ENCODE measurements around the gene OGFOD3.
"Not testable (repeated sequence)": the region's sequence is repeated elsewhere in the genome, so short reads cannot be mapped to it uniquely, and the experiment has no call there.

The OGFOD3 gene

DNA sequence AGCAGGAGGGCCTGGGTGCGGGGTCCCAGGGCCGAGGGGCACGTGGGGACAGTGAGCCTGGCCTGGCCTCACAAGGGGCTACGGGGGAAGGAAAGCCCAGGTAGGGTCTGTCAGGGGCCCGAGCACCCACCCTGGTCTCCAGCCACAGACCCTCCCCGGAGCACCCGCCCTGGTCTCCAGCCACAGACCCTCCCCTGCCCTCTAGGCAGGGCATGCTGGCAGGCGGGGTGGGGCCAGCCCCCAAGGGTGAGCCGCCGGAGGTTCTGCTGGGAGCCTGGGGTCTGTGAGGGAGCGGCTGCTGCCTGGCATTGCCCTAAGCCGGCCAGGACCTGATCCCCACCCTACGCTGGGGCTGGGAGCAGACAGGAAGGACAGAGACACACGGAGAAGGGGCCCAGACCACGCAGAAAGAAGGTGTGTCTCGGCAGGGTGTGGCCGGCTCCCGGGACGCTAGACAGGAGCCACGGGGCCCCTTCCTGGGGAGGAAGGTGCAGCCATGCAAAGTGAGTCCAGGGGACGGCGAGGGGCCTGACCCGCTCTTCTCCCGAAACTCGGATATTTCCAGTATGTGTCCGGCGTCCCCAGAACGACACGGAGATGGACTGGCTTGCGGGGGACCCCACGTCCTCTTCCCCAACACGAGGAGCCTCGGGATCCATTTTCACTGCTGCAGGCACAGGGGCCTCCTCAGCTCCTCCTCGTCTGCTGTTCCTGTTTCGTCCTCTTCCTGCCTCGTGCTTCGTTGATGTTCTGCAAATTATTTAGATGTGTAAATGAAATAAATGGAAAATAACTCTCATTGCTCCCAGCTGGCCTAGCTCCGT is 31.3 kb downstream of the OGFOD3 start:
- no peak for DNase-seq

DNA sequence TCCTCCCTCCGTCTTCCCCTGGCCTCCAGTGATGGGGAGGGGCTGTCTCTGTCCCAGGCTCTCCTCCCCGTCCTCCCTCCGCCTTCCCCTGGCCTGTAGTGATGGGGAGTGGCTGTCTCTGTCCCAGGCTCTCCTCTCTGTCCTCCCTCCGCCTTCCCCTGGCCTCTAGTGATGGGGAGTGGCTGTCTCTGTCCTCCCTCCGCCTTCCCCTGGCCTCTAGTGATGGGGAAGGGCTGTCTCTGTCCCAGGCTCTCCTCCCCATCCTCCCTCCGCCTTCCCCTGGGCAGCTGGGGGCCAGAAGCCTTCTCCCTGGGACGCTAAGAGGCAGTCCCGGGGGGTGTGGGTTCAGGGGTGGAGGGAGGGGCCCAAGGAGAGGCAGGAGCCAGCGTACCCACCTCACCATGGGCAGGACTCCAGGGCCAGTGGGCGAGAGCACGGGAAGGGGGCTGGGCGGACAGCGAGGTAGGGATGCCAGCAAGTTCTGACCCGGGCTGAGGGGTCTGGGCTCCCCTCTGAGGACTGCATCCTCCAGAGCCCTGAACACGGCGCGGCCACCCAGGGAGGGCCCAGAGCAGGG is 32.0 kb downstream of the OGFOD3 start:
- no peak for DNase-seq

DNA sequence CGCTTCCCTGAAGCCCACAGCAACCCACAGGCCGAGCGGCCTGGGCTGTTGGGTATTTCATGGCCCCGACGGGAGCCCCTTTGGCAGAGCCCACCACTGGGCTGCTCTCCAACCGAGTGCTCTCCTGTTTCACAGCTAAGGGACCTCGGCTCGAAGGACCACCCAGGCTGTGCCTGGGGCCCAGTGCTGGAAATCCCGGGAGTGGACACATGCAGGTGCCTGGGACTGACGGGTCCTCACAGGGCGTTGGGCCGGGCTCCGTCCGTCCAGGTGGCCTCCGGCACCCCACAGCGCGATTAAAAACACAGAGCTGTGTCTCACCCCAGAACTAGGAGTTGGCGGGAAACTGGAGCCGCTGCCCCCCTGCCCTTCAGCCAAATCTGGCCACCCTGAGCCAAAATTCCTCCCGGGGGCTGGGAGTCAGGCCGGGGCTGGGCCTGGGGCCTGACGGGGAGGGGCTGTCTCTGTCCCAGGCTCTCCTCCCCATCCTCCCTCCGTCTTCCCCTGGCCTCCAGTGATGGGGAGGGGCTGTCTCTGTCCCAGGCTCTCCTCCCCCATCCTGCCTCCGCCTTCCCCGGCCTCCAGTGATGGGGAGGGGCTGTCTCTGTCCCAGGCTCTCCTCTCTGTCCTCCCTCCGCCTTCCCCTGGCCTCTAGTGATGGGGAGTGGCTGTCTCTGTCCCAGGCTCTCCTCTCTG is 32.7 kb downstream of the OGFOD3 start:
- no peak for DNase-seq

DNA sequence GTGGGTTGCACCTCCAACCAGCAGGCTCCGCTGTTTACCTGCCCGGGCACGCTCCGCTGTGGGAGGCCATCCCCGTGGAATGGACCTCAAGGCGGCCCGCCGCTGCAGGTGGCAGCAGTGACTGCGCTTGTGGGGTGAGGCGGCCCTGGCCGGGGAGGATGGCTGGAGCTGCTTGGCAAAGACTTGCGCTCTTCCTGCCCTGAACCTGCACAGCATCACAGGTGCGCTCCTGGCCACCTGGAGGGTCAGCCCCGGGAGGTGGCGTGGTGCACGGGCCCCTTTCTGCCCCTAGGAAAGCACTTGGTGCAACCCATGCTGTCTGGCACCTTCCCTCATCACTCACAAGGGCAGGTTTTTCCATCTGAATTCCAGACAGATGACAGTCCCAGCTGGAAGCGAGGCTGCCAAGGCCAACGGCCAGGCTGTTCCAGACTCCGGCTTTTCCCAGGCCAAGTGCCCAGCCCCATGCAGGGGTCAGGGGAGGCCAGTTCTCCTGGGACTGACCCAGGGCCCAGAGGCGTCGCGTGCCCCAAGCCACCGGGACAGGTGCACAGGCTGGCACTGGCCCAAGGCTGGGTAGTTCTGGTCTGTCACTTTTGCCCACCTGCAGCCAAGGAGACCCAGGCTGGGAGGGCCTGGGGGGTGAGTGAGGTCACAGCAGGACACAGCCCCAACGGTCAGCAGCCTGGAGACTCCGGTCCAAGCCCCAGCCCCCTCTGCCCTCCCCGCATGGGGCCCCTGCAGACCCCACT is 33.5 kb downstream of the OGFOD3 start:
- DNase-seq = no peak

DNA sequence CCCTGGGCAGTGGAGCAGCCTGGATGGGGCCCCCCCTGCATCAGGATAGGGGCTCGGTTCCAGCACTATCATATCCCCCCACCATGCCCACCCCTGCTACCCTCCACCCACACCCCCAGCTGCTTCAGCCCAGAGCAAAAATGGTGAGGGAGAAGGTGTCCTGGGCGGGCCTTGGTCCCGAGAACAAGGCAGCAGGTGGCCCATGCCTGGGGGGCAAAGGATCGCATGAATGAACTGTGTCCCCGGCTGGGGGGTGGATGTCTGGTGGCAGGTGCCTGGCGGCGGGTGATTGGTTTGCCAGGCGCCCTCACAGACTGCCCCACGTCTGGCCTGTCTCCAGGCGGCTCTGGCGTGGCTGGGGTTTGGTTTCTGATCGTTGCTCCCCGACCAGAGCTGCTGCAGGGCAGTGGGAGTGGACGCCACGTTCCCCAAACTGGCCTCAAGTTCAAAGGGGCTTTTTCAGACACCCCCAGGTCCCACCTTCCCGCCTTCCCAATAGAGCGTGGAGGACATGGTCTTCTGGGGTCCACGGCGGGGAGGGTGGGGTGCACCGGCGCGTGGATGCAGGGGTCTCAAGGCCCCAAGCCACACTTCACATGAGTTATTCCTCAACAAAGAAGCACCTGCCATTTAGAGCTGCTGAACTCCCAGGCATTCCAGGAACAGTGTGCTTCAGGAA is 34.2 kb downstream of the OGFOD3 start:
- no peak for DNase-seq

DNA sequence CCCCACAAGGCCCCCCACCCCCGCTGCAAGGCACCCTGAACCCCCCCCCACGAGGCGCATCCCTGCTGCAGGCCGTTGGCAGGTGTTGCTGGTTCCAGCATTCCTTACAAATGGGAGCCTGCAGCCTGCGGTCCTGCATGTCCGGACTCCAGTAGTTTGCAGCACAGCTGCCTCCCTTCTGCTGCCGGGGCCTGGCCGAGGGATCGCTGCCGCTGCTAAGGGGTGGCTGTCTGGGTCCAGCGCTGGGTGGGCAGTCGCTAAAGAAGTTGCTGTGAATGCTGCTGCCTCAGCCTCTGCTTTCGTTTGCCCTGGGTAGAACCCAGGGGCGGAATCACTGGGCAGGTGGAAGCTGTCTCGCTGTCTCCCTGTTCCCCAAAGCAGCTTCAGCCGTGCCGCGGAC is 35.0 kb downstream of the OGFOD3 start:
- no peak for DNase-seq

DNA sequence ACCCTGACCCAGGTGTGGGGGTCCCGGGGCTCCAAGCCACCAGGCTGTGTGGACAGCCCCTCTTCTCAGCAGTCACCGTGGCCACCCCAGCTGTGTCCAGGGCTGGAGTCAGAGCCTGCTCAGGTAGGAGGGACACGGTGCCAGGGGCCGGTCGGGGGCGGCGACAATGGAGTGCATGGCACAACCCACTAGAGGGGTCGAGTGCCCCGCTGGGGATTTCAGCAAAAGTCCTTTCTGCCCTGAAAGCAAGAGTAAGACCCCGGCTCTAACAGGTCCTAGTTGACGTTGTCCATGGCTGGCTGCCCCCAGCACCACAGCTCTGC is 35.5 kb downstream of the OGFOD3 start:
- no peak for DNase-seq

DNA sequence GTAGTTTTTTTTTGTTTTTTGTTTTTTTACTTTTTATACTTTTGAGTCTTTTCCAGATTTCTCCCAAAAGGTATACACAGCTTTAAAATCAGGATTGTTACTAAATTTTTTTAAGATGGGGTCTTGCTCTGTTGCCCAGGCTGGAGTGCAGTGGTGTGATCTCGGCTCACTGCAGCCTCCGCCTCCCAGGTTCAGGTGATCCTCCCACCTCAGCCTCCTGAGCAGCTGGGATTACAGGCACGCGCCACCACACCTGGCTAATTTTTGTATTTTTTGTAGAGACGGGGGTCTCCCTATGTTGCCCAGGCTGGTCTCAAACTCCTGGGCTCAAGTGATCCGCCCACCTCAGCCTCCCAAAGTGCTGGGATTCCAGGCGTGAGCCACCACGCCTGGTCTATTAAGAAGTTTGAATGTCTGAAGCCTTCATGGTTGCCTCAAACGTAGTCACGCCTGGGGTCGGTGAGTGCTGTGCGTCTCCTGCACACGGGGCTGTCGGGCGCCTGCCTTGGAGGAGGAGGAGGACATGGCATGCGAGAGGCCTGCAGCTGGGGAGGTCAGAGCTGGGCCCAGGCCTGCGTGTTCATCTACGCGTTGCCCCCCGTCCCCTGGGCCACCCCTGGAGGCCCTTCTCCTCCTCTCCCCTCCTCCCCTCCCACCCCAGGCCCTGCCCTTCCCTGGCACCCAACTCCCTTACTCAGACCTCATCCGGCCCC is 36.0 kb downstream of the OGFOD3 start:
- not testable (repeated sequence) for DNase-seq

DNA sequence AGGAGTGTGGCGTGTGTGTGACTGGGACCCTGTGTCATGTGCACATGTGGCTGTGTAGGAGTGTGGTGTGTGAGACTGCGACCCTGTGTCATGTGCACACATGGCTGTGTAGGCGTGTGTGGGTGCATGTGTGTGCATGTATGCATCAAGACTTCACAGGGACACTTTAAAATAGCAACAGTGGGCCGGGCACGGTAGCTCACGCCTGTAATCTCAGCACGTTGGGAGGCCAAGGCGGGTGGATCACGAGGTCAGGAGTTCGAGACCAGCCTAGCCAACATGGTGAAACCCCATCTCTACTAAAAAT is 36.7 kb downstream of the OGFOD3 start:
- not testable (repeated sequence) for DNase-seq

DNA sequence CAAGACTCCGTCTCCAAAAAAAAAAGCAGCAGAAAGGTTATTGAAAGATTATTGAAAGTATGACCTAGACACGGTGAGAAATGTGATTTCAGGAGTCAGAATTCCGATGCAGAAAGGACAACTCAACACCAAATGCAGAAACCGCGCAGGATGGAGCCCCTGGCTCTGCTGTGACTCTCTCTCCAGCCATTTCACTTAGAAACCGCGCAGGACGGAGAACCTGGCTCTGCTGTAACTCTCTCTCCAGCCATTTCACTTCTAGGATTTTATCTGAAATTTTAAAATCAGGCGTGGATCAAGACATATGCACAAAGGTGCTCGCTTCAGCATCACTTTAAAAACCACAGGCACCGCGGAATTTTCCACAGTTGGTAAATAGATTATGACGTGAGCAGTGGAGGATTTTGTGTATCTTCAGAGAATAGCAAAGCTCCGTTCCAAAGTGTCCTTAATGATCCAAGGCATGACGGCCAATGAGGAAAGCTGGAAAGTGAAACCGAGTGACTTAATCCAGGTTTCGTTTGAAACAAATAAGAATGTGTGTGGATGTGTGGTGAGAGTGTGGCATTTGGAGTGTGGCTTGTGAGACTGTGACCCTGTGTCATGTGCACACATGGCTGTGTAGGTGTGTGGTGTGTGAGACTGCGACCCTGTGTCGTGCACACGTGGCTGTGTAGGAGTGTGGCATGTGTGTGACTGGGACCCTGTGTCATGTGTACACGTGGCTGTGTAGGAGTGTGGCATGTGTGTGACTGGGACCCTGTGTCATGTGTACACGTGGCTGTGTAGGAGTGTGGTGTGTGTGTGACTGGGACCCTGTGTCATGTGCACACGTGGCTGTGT is 37.3 kb downstream of the OGFOD3 start:
- no peak for DNase-seq

DNA sequence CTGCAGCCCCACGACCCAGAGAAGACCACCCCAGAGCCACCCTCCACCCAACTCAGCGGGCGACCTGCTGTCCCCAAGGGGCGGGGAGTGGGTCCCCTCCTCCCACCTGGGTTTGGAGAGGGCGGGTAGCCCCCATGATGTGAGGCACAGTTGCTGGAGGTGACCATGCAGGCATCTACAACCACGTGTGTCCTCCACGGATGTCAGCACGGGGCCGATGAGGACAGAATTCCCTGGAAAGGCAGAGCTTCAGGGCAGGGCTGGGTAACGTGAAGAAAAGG is 39.7 kb downstream of the OGFOD3 start:
- DNase-seq = no peak

DNA sequence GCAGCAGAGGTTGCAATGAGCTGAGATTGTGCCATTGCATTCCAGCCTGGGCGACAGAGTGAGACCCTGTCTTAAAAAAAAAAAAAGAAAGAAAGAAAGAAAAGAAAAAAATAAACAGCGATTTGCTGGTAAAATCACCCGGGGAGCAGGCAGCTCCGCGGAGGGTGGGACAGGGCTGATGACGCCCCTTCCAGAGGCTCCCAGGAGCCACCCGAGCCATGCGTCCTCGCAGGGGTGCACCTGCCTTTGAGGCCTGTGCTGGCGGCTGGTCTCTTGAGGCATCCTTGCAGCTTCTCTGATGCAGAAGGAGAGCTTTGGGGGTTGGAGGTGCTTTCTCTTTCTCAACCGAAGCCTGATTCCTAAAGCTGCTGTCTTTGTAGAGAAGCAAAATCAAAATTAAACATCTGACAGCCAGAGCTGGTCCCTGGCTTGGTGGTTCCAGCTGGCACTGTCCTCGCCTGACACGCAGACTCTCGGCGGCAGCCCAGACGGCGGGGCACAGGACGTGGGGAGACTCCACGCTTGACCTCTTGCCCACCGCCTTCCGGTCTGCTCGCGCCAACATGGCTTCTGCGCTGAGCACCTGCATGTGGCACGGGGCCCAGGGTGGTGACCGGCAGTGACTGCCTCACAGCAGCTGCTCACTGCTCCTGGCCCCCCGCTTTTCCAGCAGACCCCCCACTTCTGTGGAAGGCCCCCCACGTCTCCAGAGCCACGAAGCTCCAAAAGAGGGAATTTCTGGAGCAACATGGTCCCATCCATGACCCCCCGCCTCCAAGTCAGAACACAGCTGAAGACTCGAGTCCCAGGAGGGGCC is 40.3 kb downstream of the OGFOD3 start:
- DNase-seq = no peak

DNA sequence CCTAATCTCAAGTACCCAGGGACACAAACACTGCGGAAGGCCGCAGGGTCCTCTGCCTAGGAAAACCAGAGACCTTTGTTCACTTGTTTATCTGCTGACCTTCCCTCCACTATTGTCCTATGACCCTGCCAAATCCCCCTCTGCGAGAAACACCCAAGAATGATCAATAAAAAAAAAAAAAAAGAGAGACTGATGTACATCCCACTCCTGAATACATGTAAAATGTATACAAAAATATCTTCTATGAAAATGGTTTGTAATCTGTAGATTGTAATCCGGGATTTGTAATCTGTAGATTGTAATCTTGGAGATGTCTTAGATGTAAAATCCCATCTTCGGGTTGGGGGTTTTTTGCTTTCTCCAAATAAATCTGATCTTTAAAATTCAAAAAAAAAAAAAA is 41.1 kb downstream of the OGFOD3 start:
- not testable (repeated sequence) for DNase-seq

DNA sequence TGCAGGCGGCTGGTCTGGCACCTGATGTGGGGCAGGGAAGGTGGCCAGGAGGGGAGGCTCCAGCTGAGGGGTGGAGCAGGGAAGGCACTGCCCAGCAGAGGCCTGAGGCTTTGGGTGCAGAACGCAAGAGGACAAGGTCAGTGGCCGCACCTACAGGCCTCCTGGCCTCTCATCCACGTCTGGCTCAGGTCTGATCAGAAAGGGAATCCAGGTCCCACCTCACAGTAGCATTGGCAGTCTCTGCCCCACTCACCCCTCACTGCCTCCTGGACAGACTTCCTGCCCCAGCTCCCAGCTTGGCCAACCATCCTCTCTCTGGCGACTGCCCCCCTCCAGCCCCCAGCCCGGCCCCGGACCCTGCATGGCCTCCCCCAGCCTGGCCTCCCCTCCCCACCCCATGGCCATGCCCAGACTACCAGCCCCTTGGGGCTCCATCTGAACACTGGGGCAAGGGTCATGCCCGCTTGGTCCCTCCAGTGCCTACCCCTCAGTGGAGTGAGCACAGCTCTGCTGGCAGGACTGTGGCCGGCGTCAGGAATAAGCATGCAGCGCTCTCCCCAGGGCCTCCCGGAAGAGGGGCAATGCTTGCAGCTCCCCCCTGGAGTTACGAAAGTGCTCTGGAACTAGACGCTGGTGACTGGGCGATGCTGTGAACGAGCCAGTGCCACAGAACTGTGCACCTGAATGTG is 42.2 kb downstream of the OGFOD3 start:
- DNase-seq = no peak

DNA sequence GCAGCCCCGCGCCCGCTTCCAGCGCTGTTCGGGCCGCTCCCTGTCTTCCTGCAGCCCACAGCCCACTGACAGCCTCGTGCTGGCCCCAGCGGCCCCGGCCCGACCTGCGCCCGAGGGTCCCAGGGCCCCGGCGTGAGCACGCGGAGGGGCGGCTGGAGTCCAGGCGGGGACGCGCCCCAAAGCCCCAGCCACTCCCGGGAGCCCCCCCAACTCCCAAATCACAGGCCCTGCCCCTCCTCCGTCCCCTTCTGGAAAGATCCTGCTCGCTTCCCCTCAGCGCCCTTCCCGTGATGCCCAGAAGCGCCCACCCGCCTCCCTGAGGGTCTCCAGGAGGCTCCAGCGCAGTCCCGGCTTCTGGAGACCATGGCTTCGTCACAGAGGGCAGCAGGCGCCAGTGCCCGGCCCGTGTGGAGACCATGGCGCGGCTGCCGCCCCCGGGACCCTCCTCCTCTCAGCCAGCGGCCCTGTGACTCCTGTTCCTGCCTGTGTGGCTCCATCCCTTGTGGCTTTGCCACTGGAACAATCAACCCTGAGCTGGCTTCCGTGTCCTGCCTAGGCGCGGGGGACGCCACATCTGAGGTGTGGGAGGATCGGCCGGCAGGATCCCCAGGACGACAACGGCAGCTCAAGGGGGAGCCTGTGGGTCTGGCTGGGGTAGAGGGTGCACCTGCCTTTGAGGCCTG is 42.9 kb downstream of the OGFOD3 start:
- no peak for DNase-seq

DNA sequence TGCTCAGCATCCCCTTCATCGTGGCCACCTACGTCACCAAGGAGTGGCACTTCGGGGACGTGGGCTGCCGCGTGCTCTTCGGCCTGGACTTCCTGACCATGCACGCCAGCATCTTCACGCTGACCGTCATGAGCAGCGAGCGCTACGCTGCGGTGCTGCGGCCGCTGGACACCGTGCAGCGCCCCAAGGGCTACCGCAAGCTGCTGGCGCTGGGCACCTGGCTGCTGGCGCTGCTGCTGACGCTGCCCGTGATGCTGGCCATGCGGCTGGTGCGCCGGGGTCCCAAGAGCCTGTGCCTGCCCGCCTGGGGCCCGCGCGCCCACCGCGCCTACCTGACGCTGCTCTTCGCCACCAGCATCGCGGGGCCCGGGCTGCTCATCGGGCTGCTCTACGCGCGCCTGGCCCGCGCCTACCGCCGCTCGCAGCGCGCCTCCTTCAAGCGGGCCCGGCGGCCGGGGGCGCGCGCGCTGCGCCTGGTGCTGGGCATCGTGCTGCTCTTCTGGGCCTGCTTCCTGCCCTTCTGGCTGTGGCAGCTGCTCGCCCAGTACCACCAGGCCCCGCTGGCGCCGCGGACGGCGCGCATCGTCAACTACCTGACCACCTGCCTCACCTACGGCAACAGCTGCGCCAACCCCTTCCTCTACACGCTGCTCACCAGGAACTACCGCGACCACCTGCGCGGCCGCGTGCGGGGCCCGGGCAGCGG is 43.6 kb downstream of the OGFOD3 start:
- DNase-seq = no peak

DNA sequence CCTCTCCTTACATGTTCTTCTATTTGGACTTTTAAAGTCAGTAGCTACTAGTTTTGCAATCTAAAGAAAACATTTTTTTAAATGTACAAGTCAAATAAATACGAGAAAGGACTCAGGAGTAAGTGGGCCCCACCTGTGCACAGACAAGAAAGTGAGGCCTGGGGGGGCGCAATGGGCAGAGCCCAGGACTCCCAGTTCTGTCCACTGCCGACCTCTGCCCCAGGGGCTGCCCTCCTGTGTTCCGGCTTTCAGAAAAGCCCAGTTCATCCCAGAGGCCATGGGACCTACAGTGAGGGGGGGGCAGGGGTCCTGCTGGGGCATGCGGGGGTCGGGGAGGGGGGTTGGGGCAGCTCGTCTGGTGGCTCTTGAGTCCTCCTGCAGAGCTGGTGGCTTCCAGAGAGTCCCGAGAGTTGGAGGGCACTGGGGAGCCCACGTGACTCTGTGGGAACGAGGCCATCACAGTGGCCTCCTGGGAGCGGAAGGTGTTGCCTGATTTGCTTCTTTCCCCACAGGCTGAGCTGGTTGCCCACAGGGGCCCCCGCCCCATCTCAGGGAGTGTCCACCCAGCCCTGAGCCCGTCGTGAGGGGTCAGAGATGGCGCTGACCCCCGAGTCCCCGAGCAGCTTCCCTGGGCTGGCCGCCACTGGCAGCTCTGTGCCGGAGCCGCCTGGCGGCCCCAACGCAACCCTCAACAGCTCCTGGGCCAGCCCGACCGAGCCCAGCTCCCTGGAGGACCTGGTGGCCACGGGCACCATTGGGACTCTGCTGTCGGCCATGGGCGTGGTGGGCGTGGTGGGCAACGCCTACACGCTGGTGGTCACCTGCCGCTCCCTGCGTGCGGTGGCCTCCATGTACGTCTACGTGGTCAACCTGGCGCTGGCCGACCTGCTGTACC is 44.4 kb downstream of the OGFOD3 start:
- no peak for DNase-seq

DNA sequence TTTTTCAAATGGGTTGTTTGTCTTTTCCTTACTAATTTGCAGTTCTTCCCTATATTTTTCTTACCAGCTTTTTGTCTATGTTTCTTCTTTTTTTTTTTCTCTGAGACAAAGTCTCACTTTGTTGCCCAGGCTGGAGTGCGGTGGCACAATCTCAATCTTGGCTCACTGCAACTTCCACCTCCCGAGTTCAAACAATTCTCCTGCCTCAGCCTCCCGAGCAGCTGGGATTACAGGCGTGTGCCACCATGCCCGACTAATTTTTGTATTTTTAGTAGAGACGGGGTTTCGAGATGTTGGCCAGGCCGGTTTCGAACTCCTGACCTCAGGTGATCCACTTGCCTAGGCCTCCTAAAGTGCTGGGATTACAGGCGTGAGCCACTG is 45.3 kb downstream of the OGFOD3 start:
- DNase-seq = not testable (repeated sequence)

Data from GDM1 (cell line).